Activated CD8-positive, alpha-beta memory T cell treated with anti-CD3 and anti-CD28 coated beads, Interleukin-2, amount 50 U/mL, for 24 hours (primary cell): ENCODE measurements around the gene WWP2.
"Not testable (repeated sequence)": the region's sequence is repeated elsewhere in the genome, so short reads cannot be mapped to it uniquely, and the experiment has no call there.

ENCODE experiments used
- DNase-seq: peaks from one replicate; pipeline ENCODE4 v3.0.0-alpha.2; 2020; ENCODE audit errors: extremely low read depth

WWP2 gene

DNA sequence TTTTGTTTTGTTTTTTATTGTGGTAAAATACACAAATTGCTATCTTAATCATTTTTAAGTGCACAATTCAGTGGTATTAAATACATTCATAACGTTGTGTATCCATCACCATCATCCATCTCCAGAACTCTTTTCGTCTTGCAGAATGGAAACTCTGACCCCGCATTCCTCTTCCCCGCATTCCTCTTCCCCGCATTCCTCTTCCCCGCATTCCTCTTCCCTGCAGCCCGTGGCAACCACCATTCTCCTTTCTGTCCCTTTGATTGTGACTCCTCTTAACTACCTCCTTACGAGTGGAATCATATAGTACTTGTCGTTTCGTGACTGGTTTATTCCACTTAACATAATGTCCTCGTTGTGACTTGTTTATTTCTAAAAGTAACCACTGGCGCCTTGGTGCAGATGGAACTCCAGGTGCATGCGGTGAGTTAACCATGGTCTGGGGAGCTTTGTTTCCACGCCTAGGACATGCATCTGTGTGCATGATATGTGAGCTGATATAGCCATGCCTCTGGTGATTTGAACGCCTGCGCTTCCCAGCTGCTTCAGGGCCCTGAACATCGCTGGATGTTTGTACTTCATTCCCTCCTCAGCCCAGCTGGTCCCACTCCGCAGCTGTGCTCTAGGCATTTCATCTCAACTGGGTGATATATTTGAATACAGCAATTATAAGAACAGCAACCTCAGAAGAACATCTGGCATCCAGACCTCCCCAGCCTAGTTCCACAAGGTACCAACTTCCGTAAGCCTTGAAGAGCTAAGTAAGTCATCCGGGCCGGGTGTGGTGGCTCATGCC lies 181.3 kb downstream of the WWP2 start:
- not testable (repeated sequence) for DNase-seq

DNA sequence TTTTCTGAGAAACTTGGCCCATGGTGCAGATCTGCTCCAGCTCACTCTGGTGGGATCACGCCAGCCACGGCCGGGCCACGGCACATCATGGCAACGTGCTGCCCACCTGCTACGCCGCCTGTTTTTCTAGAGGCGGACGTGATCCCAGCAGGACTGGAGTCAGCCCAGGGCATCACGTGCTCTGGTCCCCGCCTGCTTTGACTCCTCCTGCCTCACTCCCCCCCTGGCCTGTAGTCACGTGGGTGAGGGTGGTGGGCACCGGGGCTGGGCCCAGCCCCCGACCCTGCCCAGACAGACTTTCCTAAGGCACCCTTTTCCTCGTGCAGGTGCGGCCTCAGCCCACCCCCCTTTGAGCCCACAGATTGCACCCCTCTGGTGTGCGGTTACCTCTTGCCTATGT lies 188.3 kb downstream of the WWP2 start:
- not testable (repeated sequence) for DNase-seq

DNA sequence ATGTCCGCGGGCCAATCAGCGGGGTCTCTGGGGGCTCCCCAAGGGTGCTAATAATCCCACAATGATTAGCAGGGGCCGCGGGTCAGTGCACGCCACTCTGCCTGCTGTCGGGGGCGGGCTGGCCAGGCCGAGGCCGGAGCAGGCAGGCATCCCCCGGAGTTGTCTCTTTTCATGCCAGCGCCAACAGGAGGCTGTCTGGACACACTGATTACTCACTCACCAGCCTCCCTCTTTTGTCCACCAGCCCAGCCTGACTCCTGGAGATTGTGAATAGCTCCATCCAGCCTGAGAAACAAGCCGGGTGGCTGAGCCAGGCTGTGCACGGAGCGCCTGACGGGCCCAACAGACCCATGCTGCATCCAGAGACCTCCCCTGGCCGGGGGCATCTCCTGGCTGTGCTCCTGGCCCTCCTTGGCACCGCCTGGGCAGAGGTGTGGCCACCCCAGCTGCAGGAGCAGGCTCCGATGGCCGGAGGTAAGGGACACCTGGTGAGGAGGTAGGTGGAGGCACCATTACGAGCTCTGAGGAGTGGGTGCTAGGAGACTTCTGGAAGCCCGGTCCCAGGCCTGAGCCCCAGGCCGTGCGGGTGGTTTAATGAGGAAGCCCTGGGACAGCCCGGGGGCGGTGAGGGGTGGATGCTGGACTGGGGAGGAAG lies 189.0 kb downstream of the WWP2 start, which contains the start of gene CLEC18A:
CLEC18A (plus strand) TSS at position 318 of the 655 bp plus-strand sequence; CDS start at position 351, 33 bp downstream.
- not testable (repeated sequence) for DNase-seq

GRCh38 chr16:69951672-69952031 lies 189.5 kb downstream of the WWP2 start:
- DNase-seq: not testable (repeated sequence)

DNA sequence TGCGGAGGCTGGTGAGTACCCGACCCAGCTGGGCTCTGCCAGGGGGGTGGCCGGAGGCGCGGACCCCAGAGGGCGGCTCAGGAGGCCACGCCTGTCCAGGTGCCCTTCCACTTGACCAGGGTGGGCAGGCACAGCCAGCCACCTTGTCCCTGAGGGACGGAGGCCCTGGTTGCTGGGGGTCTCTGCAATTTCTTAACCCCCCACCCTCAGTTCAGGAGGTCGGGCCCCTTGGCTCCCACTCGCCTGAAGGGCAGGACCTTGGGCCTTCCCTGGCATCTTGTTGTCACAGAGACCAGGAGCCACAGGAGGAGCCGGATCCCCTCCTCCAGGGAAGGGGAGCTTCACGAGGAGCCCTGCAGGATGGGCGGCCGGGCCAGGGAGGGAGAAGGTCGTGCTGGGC lies 190.0 kb downstream of the WWP2 start:
- DNase-seq: not testable (repeated sequence)

- DNase-seq: not testable (repeated sequence)
Measured at GRCh38 chr16:69952572-69953355, 190.6 kb downstream of the WWP2 start.

DNA sequence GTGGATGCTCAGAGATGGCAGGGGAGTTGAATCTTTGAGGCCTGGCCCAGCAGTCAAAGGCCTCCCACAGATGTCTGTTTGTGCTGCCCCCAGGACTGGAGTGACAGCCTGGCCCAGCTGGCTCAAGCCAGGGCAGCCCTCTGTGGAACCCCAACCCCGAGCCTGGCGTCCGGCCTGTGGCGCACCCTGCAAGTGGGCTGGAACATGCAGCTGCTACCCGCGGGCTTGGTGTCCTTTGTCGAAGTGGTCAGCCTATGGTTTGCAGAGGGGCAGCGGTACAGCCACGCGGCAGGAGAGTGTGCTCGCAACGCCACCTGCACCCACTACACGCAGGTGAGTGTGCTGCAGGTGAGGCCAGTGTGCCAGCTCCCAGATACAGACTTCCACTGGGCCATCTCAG lies 192.1 kb downstream of the WWP2 start:
- DNase-seq: not testable (repeated sequence)

GRCh38 chr16:69963312-69963711 lies 201.2 kb downstream of the WWP2 start:
- not testable (repeated sequence) for DNase-seq

DNA sequence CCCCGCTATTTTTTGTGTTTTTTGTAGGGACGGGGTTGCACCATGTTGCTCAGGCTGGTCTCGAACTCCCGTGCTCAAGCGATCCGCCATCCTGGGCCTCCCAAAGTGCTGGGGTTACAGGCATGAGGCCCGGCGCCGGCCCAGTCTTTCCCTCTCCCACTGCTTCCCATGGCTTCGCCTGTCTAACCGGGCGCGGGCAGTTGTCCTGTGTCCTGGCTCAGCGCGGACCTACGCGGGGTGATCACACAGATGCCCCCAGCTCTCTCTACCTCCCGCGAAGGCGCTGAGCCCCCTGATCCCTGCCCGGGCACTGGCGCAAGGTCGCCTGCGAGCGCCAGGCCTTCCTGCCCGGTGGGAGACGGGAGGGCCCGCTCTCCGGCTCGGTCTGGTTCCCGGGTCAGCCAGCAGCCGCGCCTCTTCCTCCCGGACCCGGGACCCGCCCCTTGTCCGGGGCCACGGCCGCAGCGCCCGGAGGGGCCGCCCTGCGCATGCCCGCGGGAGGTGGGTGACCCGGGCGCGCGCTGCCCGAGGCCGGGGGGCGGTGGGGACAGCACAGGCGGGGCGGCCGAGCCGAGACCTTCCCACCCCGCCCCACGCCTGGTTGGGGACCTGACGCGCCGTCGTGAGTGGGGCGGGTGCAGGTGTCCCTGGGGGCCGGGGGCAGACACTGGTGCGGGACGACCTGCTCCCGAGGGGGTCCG lies 203.0 kb downstream of the WWP2 start:
- DNase-seq: not testable (repeated sequence)

DNA sequence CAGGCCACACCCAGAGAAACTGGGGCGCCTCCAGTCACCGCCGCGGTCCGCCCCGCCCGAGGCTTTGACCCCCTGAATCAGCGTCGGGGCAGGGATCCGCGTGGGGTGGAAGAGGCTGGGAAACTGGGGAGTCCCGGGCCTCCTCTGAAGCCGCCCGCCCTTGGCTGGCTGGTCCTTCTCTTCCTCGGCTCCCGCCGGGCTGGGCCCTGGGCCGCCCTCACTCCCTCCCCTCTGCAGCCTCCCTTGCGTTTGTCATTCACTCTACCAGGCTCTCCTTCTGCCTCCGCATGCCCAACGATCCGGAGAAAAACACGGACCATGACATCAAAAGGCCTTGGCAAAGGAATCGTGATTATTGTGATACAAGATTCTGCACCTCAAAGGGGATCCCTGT lies 203.5 kb downstream of the WWP2 start:
- DNase-seq: not testable (repeated sequence)

- not testable (repeated sequence) for DNase-seq
Measured at GRCh38 chr16:69967688-69968087, 205.6 kb downstream of the WWP2 start.

- not testable (repeated sequence) for DNase-seq
Measured at GRCh38 chr16:69968125-69968524, 206.0 kb downstream of the WWP2 start.

DNA sequence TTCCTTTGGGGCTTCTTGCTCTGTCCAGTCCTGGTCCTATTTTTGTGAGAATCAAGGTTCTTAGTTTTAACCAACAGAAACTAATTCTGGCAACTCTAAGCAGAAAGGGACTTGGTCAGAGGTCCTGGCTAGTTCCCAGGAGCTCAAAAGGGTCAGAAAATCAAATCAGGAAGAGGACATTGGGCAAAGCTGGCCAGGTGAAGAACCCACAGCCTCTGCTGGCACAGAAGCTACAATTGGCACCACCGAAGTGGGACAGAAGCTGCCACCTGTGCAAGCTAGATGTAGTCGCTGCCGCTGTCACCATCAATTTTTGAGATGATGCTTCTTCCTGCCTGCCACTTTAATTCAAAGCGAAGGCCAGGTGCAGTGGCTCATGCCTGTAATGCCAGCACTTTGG lies 207.5 kb downstream of the WWP2 start:
- DNase-seq: not testable (repeated sequence)

DNA sequence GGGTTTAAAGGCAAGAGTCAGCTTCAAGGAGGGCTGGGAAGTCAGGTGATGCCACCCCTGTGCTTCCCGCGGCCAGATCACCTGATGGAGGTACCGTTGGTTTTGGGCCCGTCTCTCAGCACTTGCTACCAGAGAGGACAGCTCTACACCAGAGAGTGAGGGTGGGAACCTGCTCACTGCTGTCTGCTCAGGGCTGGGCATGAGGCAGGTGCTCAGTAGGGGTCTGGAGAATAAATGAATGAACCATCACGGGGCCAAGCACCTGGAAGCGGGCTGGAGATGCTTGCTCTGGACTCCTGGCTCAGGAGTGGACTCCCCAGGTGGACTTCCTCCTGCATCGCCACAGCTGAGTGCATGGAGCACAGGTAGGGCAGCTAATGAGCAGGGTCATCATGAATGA lies 210.0 kb downstream of the WWP2 start:
- not testable (repeated sequence) for DNase-seq

DNA sequence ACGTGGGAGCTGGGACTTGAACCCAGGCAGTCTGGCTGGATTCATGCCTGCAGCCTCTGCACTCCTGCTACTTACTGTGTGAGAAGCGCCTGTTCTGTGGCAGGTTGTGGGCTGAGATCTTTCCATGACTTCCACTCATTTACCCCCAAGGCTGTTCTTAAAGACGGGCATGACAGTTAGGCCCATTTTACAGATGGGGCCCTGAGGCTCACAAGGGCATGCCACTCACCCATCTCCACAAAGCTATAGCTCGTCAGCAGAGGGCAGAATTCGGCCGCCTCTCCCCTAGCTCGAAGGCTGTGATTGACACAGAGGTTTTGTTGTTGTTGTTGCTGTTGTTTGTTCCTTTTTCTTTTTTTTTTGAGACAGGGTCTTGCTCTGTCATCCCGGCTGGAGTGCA lies 210.8 kb downstream of the WWP2 start:
- DNase-seq: not testable (repeated sequence)

GRCh38 chr16:69985196-69985595 lies 223.1 kb downstream of the WWP2 start:
- not testable (repeated sequence) for DNase-seq
